ENCODE data around the gene GRB10.

- TF ChIP-seq ARNT (IDR thresholded peaks at IDR 0.05) (no peak), BHLHE40 (IDR thresholded peaks at IDR 0.05; ENCODE audit: borderline replicate concordance) (no peak), SP1 (IDR thresholded peaks at IDR 0.05) (no peak), ELF4 (IDR thresholded peaks at IDR 0.05) (no peak), PKNOX1 (IDR thresholded peaks at IDR 0.05) (no peak), HDGF (IDR thresholded peaks at IDR 0.05; ENCODE audit: borderline replicate concordance) (no peak), FOXA1 (IDR thresholded peaks at IDR 0.05) (no peak), NFRKB (IDR thresholded peaks at IDR 0.05) (no peak), TARDBP (IDR thresholded peaks at IDR 0.05) (no peak), CTBP1 (IDR thresholded peaks at IDR 0.05; ENCODE audit: borderline replicate concordance) (no peak), FOXM1 (IDR thresholded peaks at IDR 0.05; ENCODE audit: borderline replicate concordance) (no peak)
These were observed 34.9 kb upstream of the GRB10 start for GRCh38 chr7:50817561-50817960.
